Parathyroid adenoma (tissue), 2 donors: Measurements from ENCODE around the gene B4GALNT4.

Experiments used
- H2AFZ ChIP-seq: fragments of 300-600 bp; sonication (generic); one replicate; pipeline ENCODE4 v1.7.0; 2017; ENCODE audit warnings: antibody characterized with exemption, mild to moderate bottlenecking
- H3K27ac ChIP-seq: fragments of 300-600 bp; sonication (generic); one replicate; pipeline ENCODE4 v1.7.0; 2017
- H3K27me3 ChIP-seq: fragments of 300-600 bp; sonication (generic); one replicate; pipeline ENCODE4 v1.7.0; 2017; ENCODE audit warnings: low read length; ENCODE audit not compliant: control insufficient read depth, insufficient read depth
- H3K36me3 ChIP-seq: fragments of 300-600 bp; sonication (generic); one replicate; pipeline ENCODE4 v1.7.0; 2017; ENCODE audit warnings: low read length; ENCODE audit not compliant: control insufficient read depth, insufficient read depth
- H3K4me1 ChIP-seq: fragments of 300-600 bp; sonication (generic); one replicate; pipeline ENCODE4 v1.7.0; 2017; ENCODE audit warnings: control low read depth
- H3K4me2 ChIP-seq: fragments of 300-600 bp; sonication (generic); one replicate; pipeline ENCODE4 v1.7.0; 2017; ENCODE audit warnings: low read length
- H3K4me3 ChIP-seq: fragments of 300-600 bp; sonication (generic); one replicate; pipeline ENCODE4 v1.7.0; 2017; ENCODE audit warnings: low read depth, low read length
- H3K79me2 ChIP-seq: fragments of 300-600 bp; sonication (generic); one replicate; pipeline ENCODE4 v1.7.0; 2017; ENCODE audit warnings: control low read depth
- H3K9ac ChIP-seq: fragments of 300-600 bp; sonication (generic); one replicate; pipeline ENCODE4 v1.7.0; 2017; ENCODE audit warnings: mild to moderate bottlenecking
- H3K9me3 ChIP-seq: fragments of 300-600 bp; sonication (generic); one replicate; pipeline ENCODE4 v1.7.0; 2017; ENCODE audit warnings: low read length; ENCODE audit not compliant: control insufficient read depth
- TF ChIP-seq, protein P1 (sequence below): fragments of 300-600 bp; sonication (generic); IDR thresholded peaks from one replicate; pipeline ENCODE4 v1.7.0; 2017; ENCODE audit warnings: antibody characterized with exemption, mild to moderate bottlenecking
- donor health status: primary hyperparathyroidism.

B4GALNT4 gene

DNA sequence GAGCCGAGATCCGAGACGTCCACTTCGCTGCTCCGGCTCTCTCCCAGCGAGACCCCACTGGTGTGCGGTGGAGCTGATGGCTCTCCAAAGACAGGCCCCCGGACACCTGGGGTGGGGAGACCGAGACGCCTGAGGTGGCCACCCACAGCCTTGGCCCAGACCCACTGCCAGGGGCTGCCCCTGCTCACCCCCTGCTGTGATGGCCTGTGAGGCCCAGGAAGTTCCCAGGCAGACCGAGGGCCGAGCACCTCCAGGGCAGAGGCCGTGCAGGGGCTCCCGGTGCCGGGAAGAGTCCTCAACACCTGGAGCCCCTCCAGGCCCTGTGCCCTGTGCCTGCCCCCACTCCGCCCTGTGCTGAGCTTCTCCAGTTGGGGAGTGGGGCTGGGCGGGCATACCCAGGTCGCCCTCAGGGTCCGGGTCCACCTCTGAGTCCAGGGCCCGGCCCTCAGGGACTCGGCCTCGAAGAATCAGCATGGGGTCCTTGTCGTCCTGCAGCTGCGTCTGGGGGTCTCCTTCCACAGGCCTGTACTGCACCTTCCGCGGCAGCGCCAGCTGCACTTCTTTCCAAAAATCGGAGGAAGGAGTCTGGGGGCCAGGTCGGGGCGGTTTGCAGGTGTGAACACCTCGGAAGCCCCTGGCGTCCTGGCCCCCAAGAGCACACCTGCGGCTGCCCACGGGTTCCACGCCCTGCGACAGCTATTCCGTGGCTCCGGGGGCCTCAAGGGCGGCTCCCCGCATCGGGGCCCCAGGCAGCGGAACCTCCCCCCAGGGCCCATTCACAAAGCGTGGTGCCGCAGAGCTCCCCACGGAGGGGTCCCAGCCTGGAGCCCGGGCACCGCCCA lies 36.9 kb downstream of the B4GALNT4 start:
- no peak overlapping the region for H3K4me2 ChIP-seq
- H3K4me1 ChIP-seq: no peaks in the 10 kb centered on the region
- H2AFZ ChIP-seq: no peak overlapping the region
- no peaks in the 10 kb centered on the region for H3K9me3 ChIP-seq
- H3K9ac ChIP-seq: no peak overlapping the region
- TF ChIP-seq, protein P1, sequence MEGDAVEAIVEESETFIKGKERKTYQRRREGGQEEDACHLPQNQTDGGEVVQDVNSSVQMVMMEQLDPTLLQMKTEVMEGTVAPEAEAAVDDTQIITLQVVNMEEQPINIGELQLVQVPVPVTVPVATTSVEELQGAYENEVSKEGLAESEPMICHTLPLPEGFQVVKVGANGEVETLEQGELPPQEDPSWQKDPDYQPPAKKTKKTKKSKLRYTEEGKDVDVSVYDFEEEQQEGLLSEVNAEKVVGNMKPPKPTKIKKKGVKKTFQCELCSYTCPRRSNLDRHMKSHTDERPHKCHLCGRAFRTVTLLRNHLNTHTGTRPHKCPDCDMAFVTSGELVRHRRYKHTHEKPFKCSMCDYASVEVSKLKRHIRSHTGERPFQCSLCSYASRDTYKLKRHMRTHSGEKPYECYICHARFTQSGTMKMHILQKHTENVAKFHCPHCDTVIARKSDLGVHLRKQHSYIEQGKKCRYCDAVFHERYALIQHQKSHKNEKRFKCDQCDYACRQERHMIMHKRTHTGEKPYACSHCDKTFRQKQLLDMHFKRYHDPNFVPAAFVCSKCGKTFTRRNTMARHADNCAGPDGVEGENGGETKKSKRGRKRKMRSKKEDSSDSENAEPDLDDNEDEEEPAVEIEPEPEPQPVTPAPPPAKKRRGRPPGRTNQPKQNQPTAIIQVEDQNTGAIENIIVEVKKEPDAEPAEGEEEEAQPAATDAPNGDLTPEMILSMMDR: no peak
- no peak overlapping the region for H3K4me3 ChIP-seq
- no peaks in the 10 kb centered on the region for H3K36me3 ChIP-seq
- no peaks in the 10 kb centered on the region for H3K27me3 ChIP-seq
- H3K79me2 ChIP-seq: no peaks in the 10 kb centered on the region
- no peak overlapping the region for H3K27ac ChIP-seq

DNA sequence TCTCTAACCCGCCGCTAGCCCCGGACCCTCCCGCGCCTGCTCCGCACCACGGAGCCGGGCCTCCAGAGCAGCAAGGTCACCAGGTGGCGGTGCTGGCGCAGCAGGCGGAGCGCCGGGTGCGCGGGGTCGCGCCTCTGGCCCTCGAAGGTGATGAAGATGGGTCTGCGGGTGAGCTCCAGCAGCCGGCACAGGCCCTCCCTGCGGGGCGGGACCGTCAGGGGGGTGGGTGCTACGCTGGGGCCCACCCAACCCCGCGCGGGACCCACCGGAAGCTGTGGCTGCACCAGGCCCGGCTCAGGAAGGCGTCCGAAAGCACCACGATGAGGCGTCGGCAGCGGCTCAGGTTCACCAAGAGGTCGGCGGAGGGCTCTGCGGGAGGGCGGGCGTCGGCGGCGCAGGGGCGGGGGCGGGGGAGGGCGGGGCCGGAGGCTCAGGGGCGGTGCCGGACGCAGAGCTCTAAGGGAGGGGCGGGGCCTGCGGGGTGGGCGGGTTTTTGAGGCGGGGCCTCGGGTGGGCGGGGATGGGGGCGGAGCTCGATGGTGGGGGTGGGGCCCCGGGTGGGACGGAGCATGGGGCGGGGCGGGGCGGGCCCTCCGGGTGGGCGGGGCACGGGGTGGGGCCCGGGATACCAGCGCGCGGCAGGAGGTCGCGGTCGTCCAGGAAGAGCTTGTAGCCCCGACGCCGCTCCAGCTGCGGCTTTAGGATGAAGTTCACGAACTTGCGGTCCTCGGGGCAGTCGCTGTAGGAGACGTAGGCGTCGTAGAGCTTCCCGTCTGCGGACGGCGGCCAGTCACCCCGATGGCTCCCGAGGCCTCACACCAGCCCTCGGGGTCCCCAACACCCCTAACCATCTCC lies 37.7 kb downstream of the B4GALNT4 start:
- no peak overlapping the region for H3K4me3 ChIP-seq
- no peak overlapping the region for H3K4me2 ChIP-seq
- H3K79me2 ChIP-seq: no peaks in the 10 kb centered on the region
- no peak overlapping the region for H3K9ac ChIP-seq
- H3K9me3 ChIP-seq: no peaks in the 10 kb centered on the region
- no peaks in the 10 kb centered on the region for H3K36me3 ChIP-seq
- no peaks in the 10 kb centered on the region for H3K27me3 ChIP-seq
- no peaks in the 10 kb centered on the region for H3K4me1 ChIP-seq
- H3K27ac ChIP-seq: no peak overlapping the region
- no peak overlapping the region for H2AFZ ChIP-seq
- TF ChIP-seq, protein P1: no peak

DNA sequence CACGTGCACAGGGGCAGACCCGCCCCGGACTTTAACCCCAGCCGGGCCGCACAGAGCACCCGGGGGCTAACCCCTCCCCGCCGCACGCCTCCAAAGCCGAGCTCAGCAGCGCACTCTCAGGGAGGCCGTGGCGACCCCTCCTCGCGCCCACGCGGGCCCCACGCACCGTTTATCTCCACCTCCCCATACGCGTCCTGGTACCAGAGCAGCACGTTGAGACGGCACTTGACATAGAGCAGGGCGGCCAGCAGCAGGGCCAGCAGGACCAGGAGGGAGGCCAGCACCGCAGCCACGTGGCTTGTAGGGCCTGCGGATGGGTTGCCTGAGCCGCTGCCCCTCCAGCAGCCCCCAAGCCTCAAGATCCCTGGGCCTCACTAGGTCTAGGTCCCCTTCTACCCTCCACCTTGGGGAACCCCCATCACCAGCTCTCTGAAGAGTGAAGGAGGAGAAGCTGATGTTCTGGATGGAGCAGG lies 38.4 kb downstream of the B4GALNT4 start:
- Histone ChIP-seq H3K36me3 (no peaks in the 10 kb centered on the region), H3K27me3 (no peaks in the 10 kb centered on the region), H3K9me3 (no peaks in the 10 kb centered on the region), H3K4me3 (no peak overlapping the region), H3K4me1 (no peaks in the 10 kb centered on the region), H3K9ac (no peak overlapping the region), H3K79me2 (no peaks in the 10 kb centered on the region), H2AFZ (no peak overlapping the region), H3K4me2 (no peak overlapping the region), H3K27ac (no peak overlapping the region)
- TF ChIP-seq, protein P1: no peak

DNA sequence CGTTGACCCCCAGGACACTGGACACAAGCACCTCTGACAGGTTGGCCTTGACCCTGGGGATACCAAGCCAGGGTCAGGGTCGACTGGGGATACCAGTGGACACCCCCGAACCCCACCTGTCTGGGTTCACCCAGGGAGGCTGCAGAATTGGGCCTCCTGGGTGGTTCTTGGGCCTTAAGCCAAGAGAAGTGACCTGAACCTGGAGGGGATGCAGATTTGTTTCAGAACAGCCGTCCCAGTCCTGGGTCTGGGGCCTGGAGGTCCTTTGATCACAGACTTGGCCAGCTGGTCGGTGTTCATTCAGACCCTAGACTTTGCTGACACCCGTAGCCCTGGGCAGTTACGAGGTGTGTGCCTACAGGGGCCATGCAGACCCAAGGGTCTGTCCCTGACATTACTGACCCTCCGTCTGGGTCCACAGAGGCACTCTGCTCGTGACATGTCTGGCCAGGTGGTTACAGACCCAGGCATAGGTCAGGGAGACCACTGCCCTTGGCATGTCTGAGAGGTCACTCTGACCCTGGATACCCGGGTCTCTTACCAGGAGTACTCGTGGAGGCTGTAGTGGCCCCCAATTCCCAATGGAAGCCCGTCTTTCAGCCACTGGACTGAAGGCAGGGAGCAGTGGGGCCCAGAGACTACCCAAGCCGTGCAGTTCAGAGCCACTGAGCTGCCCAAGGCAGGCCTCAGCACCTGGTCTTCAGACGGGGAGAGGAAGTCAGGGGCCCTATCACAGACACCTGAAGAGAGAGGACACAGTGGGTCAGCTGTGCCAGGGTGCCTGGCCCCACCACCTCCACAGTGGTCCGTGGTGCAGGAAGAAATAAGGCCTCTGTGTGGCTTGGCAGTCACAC lies 39.1 kb downstream of the B4GALNT4 start:
- Histone ChIP-seq H3K27ac (no peak overlapping the region), H3K79me2 (no peaks in the 10 kb centered on the region), H3K9ac (no peak overlapping the region), H3K27me3 (no peaks in the 10 kb centered on the region), H2AFZ (no peak overlapping the region), H3K4me1 (no peaks in the 10 kb centered on the region), H3K4me2 (no peak overlapping the region), H3K9me3 (no peaks in the 10 kb centered on the region), H3K36me3 (no peaks in the 10 kb centered on the region), H3K4me3 (no peak overlapping the region)
- TF ChIP-seq, protein P1: no peak
